Ascending aorta (tissue), 2 donors: ENCODE data around the gene NTM. TPM values are rescaled to one million over a fixed set of nuclear protein-coding genes. Genes with fewer than 3 reads are reported as not detected.

Experiments used
- DNase-seq, 2 donors: peaks; one replicate each; pipeline ENCODE4 v3.0.0-alpha.2; 2019; ENCODE audit warnings: low spot score in 2 of 2
- H3K27ac ChIP-seq, 2 donors: fragments of 200-600 bp; sonication (generic); one replicate each; pipeline ENCODE4 v1.5.1; 2016 to 2017; ENCODE audit warnings: mild to moderate bottlenecking in 1 of 2
- H3K27me3 ChIP-seq: fragments of 200-600 bp; sonication (generic); one replicate; pipeline ENCODE4 v1.5.1; 2017
- H3K36me3 ChIP-seq, 2 donors: fragments of 200-600 bp; sonication (generic); one replicate each; pipeline ENCODE4 v1.5.1; 2016
- H3K4me1 ChIP-seq, 2 donors: fragments of 200-600 bp; sonication (generic); one replicate each; pipeline ENCODE4 v1.5.1; 2016 to 2017; ENCODE audit warnings: mild to moderate bottlenecking in 1 of 2
- H3K4me3 ChIP-seq, 2 donors: fragments of 200-600 bp; sonication (generic); one replicate each; pipeline ENCODE4 v1.5.1; 2016 to 2017; ENCODE audit warnings: mild to moderate bottlenecking in 1 of 2
- H3K9me3 ChIP-seq, 2 donors: fragments of 200-600 bp; sonication (generic); one replicate each; pipeline ENCODE4 v1.5.1; 2016
- intact Hi-C: fragments of 100-400 bp; cut with DNase I; formaldehyde crosslinking; loops from one replicate; pipeline ENCODE4 v1.15.1; 2023
- total RNA-seq: library from RNA; depleted of rRNA; stranded (reverse); fragments of >200 nt; gene quantifications from one replicate; pipeline ENCODE4 v1.1.0, GENCODE V29; 2016
- TF ChIP-seq, protein P1 (sequence below), 3 experiments: fragments of 200-600 bp in 2 of 3; fragments of 450-650 bp in 1 of 3; sonication (generic) in 2 of 3; IDR thresholded peaks; one replicate each; pipeline ENCODE4 v1.5.1; 2016 to 2019; ENCODE audit warnings: antibody characterized with exemption in 3 of 3, mild to moderate bottlenecking in 1 of 3, moderate library complexity in 1 of 3

The NTM gene
- total RNA-seq, 1 donor from 2014 or later = not detected

DNA sequence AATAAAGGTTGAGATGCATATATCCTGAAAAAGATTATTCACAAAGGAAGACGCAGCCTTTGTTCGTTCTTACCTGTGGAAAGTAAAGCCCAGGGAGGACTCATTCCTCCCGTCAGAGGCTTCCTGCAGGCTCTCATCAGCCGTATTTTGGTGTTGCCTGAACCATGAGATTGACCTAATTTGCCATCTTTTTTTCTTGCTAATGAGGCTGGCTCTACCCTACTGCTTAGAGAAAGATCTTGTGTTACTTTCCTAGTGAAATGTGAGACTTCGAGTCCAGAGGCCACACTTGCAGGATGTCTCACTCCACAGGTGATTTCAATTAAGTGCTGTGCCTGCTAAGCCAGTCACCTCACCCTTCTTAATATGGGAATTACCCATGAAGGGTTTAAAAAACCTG, 269.9 kb downstream of the NTM start:
- intact Hi-C loops = no loop called here
- Histone ChIP-seq H3K36me3 (no peaks in the 10 kb centered on the region), H3K27me3 (no peaks in the 10 kb centered on the region), H3K4me3 (no peak overlapping the region), H3K4me1 (no peaks in the 10 kb centered on the region), H3K9me3 (no peaks in the 10 kb centered on the region), H3K27ac (no peak overlapping the region)
- DNase-seq = no peak
- TF ChIP-seq, protein P1, sequence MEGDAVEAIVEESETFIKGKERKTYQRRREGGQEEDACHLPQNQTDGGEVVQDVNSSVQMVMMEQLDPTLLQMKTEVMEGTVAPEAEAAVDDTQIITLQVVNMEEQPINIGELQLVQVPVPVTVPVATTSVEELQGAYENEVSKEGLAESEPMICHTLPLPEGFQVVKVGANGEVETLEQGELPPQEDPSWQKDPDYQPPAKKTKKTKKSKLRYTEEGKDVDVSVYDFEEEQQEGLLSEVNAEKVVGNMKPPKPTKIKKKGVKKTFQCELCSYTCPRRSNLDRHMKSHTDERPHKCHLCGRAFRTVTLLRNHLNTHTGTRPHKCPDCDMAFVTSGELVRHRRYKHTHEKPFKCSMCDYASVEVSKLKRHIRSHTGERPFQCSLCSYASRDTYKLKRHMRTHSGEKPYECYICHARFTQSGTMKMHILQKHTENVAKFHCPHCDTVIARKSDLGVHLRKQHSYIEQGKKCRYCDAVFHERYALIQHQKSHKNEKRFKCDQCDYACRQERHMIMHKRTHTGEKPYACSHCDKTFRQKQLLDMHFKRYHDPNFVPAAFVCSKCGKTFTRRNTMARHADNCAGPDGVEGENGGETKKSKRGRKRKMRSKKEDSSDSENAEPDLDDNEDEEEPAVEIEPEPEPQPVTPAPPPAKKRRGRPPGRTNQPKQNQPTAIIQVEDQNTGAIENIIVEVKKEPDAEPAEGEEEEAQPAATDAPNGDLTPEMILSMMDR (IDR thresholded peaks at IDR 0.05) = no peak

DNA sequence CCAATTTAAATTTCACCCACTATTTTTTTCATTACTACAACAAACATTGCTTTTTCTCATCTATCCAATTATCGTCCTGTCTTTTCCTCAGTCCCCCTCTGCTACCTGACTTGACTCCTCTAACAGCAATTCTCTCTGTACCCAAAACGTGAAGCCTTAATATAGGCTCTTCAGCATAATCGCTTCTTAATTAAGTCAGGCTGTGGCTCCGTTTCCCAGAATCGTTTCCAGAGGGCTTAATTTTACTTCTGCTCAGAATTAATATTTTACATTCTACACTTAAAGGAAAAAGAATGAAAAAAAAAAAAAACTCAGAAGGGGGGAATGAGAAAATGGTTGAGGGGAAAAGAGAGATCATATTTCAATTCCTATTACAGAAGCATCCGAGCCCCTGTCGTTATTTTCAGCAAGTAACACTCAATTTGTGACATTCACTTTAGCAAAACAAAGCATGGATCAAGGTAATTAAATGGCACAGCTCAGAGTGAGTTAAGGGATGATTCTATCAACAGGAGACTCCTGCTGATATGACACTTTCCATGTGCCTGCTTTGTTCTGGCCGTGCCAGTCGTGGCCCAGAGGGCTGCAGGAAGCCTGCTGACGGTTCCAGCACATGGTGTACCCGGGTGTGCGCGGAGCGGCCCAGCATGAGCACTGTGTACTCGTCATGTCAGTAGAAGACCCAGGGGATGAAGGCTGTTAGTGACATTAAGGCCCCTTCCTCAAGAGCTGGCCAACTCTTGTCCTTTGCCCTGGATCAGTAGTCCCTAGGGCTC, 272.5 kb downstream of the NTM start:
- Histone ChIP-seq H3K4me3 (no peak overlapping the region), H3K36me3 (no peaks in the 10 kb centered on the region), H3K4me1 (no peaks in the 10 kb centered on the region), H3K27ac (no peak overlapping the region), H3K9me3 (no peaks in the 10 kb centered on the region), H3K27me3 (no peaks in the 10 kb centered on the region)
- intact Hi-C loops = no loop called here
- DNase-seq = no peak
- TF ChIP-seq, protein P1 (IDR thresholded peaks at IDR 0.05) = no peak

DNA sequence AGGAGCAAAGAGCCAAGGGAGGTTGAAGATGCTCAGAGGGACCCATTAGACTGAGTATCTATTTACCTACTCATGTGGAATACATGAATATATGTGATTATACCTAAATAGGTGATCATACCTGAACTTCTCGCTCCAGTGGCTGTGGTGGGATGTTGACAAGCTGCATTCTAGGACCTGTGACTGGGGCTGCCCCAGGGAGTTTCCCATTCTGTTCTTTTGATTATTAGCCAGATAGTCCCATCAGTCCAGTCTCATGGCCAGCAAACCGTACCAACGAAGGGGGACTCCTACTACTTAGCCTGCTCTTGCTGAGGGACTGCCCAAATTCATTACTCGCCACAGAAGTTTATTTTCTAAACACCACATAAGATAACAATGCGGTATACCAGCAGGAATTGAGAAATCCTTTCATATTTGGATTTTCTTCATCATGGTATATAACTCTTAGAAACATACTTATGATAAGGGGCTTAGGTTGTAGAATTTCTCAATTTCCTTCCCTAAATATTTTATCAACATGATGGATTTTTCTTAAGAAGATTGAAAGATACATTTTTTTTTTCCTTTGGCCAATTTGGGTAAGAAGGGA, 273.9 kb downstream of the NTM start:
- H3K27ac ChIP-seq = no peak overlapping the region
- H3K4me1 ChIP-seq = no peaks in the 10 kb centered on the region
- no peak overlapping the region for H3K4me3 ChIP-seq
- intact Hi-C loops = no loop called here
- no peak for DNase-seq
- no peaks in the 10 kb centered on the region for H3K27me3 ChIP-seq
- H3K9me3 ChIP-seq = no peaks in the 10 kb centered on the region
- TF ChIP-seq, protein P1 (IDR thresholded peaks at IDR 0.05) = no peak
- H3K36me3 ChIP-seq = no peaks in the 10 kb centered on the region

DNA sequence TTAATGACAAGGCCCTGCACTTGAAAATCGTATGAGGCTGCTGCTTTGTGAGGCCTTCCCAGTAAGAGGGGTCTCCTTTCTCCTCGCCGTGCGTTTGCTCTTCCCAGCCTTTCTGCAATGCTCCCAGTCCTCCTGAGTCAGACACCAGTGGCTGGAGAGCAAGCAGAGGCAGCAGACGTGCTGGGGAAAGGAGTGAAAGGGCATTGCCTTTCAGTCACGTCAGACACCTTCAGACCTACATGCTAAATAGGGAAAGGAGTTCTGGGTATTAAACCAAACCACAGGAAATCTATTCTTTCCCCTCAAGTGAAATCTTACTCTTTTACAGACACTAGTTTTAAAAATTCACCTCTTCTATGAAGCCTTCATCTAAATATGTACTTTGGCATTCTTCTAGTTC, 274.8 kb downstream of the NTM start:
- intact Hi-C loops = no loop called here
- Histone ChIP-seq H3K27me3 (no peaks in the 10 kb centered on the region), H3K27ac (no peak overlapping the region), H3K4me1 (no peaks in the 10 kb centered on the region), H3K36me3 (no peaks in the 10 kb centered on the region), H3K4me3 (no peak overlapping the region), H3K9me3 (no peaks in the 10 kb centered on the region)
- TF ChIP-seq, protein P1 (IDR thresholded peaks at IDR 0.05) = no peak
- no peak for DNase-seq

DNA sequence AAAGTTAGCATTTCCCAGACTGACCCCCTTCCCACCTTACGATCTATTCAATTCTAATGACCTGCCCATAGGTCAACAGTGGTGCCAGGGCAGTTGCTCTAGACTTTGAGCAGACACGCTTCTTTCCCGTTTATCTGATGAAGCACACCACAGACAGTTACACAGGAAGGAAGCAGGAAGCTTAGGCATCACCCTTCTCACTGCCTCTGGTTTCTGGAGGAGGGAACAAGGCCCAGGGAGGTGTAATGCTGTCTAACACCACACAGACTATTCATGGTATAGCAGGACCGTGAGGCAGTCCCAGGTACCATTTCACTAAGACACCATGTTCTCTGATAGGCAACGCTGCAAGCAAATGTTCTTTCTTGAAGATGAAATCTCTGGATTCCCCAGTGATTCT, 279.4 kb downstream of the NTM start:
- no peaks in the 10 kb centered on the region for H3K4me1 ChIP-seq
- intact Hi-C loops = no loop called here
- H3K27me3 ChIP-seq = no peaks in the 10 kb centered on the region
- no peaks in the 10 kb centered on the region for H3K9me3 ChIP-seq
- TF ChIP-seq, protein P1 (IDR thresholded peaks at IDR 0.05) = no peak
- no peak overlapping the region for H3K4me3 ChIP-seq
- no peak overlapping the region for H3K27ac ChIP-seq
- DNase-seq = no peak
- H3K36me3 ChIP-seq = no peaks in the 10 kb centered on the region
